ENCODE data around the gene ITGA2B.

DNA sequence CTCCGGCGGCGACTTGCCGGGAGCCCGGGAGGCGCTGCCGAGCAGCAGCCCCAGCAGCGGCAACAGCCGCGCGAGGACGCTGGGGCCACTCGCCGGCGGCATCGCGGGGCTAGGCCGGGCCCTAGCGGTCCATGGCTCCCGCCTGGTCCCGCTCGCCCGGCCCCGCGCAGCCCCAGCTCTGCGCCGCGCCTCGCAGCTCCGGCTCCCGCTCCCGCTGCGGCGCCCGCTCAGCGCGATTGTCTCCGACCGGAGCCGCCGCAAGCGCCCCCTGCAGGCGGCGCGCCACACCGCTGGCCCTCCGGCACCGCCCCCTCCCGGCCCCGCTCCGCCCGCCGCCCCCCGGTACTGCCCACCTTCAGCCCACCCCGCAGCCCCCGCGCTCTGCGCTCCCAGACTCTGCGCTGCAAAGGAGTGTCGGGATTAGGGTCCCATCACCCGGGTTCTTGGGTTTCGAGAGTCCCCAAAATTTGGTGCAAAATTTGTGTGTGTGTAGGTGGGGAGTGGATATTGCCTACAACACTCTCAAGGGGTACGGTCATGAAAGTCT lies 25.8 kb downstream of the ITGA2B start, which contains the start of gene FAM171A2:
- no peak for TF ChIP-seq CSDC2 (CRISPR knock-in tag; IDR thresholded peaks at IDR 0.05)
- no peak for TF ChIP-seq TCF4 (CRISPR knock-in tag; IDR thresholded peaks at IDR 0.05; ENCODE audit: borderline replicate concordance)
- TF ChIP-seq, protein P1, sequence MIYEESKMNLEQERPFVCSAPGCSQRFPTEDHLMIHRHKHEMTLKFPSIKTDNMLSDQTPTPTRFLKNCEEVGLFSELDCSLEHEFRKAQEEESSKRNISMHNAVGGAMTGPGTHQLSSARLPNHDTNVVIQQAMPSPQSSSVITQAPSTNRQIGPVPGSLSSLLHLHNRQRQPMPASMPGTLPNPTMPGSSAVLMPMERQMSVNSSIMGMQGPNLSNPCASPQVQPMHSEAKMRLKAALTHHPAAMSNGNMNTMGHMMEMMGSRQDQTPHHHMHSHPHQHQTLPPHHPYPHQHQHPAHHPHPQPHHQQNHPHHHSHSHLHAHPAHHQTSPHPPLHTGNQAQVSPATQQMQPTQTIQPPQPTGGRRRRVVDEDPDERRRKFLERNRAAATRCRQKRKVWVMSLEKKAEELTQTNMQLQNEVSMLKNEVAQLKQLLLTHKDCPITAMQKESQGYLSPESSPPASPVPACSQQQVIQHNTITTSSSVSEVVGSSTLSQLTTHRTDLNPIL (CRISPR knock-in tag; IDR thresholded peaks at IDR 0.05; ENCODE audit: low read depth), result no peak
- TF ChIP-seq, protein P2, sequence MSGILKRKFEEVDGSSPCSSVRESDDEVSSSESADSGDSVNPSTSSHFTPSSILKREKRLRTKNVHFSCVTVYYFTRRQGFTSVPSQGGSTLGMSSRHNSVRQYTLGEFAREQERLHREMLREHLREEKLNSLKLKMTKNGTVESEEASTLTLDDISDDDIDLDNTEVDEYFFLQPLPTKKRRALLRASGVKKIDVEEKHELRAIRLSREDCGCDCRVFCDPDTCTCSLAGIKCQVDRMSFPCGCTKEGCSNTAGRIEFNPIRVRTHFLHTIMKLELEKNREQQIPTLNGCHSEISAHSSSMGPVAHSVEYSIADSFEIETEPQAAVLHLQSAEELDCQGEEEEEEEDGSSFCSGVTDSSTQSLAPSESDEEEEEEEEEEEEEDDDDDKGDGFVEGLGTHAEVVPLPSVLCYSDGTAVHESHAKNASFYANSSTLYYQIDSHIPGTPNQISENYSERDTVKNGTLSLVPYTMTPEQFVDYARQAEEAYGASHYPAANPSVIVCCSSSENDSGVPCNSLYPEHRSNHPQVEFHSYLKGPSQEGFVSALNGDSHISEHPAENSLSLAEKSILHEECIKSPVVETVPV (CRISPR knock-in tag; IDR thresholded peaks at IDR 0.05), result no peak
- TF ChIP-seq ARNTL (CRISPR knock-in tag; IDR thresholded peaks at IDR 0.05; ENCODE audit: borderline replicate concordance, low read depth), result no peak
- TF ChIP-seq ZNF565 (CRISPR knock-in tag; conservative IDR thresholded peaks at IDR 0.05; ENCODE audit: low read depth), result no peak
- no peak for TF ChIP-seq RARB (CRISPR knock-in tag; IDR thresholded peaks at IDR 0.05)

All from SK-N-SH treated with all-trans-retinoic acid at 6 μM for 48 hours (cell line).